HepG2 (cell line): ENCODE results near the gene MRPL50. TPM values are rescaled to one million over a fixed set of nuclear protein-coding genes. Genes with fewer than 3 reads are reported as not detected.

Experiments
- AGO2 ChIP-seq: fragments of 200-400 bp; formaldehyde crosslinking; optimal IDR thresholded peaks from 2 replicates; pipeline ENCODE3; 2017; ENCODE audit warnings: mild to moderate bottlenecking, low read depth, low read length, moderate library complexity
- ATF2 ChIP-seq: sonication (generic); formaldehyde crosslinking; IDR thresholded peaks from 2 replicates; pipeline ENCODE4 v1.4.0; 2020; ENCODE audit warnings: missing genetic modification reagents
- BRF2 ChIP-seq: sonication (generic); formaldehyde crosslinking; IDR thresholded peaks from 2 replicates; pipeline ENCODE4 v1.8.1; 2022; ENCODE audit warnings: mild to moderate bottlenecking, missing genetic modification reagents
- CENPX ChIP-seq: sonication (generic); formaldehyde crosslinking; IDR thresholded peaks from 2 replicates; pipeline ENCODE4 v1.9.0; 2021; ENCODE audit warnings: mild to moderate bottlenecking, missing genetic modification reagents, moderate library complexity
- DZIP1 ChIP-seq: sonication (generic); formaldehyde crosslinking; IDR thresholded peaks from 2 replicates; pipeline ENCODE4 v1.5.0; 2020; ENCODE audit warnings: mild to moderate bottlenecking, missing genetic modification reagents
- FOXJ3 ChIP-seq: sonication (generic); formaldehyde crosslinking; IDR thresholded peaks from 2 replicates; pipeline ENCODE4 v1.4.0; 2020; ENCODE audit warnings: missing genetic modification reagents, mild to moderate bottlenecking, borderline replicate concordance
- GABPA ChIP-seq, 2 experiments: IDR thresholded peaks; 2 replicates each; pipeline ENCODE4 v1.6.1; 2011 to 2016; ENCODE audit warnings: low read depth in 2 of 2, low read length in 1 of 2, missing biosample characterization in 1 of 2, missing genetic modification characterization in 1 of 2
- GABPB1 ChIP-seq: IDR thresholded peaks from 2 replicates; pipeline ENCODE4 v1.6.1; 2016; ENCODE audit warnings: mild to moderate bottlenecking, missing genetic modification reagents, moderate library complexity, missing compliant biosample characterization
- KAT8 ChIP-seq: IDR thresholded peaks from 2 replicates; pipeline ENCODE4 v1.6.1; 2016; ENCODE audit warnings: missing genetic modification reagents, missing compliant biosample characterization
- MTERF4 ChIP-seq: sonication (generic); formaldehyde crosslinking; IDR thresholded peaks from 2 replicates; pipeline ENCODE4 v1.8.0; 2023; ENCODE audit warnings: mild to moderate bottlenecking, missing genetic modification reagents
- NFIC ChIP-seq: IDR thresholded peaks from 2 replicates; pipeline ENCODE4 v1.6.1; 2012; ENCODE audit warnings: mild to moderate bottlenecking, low read length, inconsistent platforms
- PAWR ChIP-seq: sonication (generic); formaldehyde crosslinking; IDR thresholded peaks from 2 replicates; pipeline ENCODE4 v1.4.0; 2020; ENCODE audit warnings: missing genetic modification reagents, mild to moderate bottlenecking, borderline replicate concordance
- SOX6 ChIP-seq, 2 experiments: fragments of 450-650 bp in 1 of 2; sonication (generic) in 1 of 2; formaldehyde crosslinking in 1 of 2; IDR thresholded peaks; 2 replicates each; pipeline versions ENCODE4 v1.4.0 to v1.6.1; 2017 to 2020; ENCODE audit warnings: antibody characterized with exemption in 1 of 2, mild to moderate bottlenecking in 1 of 2, missing genetic modification reagents in 1 of 2
- ZFP62 ChIP-seq: sonication (generic); formaldehyde crosslinking; IDR thresholded peaks from 2 replicates; pipeline ENCODE4 v1.4.0; 2020; ENCODE audit warnings: missing genetic modification reagents
- ZNF687 ChIP-seq: sonication (generic); formaldehyde crosslinking; IDR thresholded peaks from 2 replicates; pipeline ENCODE4 v1.5.1; 2020; ENCODE audit warnings: mild to moderate bottlenecking, missing genetic modification reagents, moderate library complexity
- ZNF746 ChIP-seq: sonication (generic); formaldehyde crosslinking; IDR thresholded peaks from 2 replicates; pipeline ENCODE4 v1.8.0; 2022; ENCODE audit warnings: mild to moderate bottlenecking, missing genetic modification reagents
- ZNF879 ChIP-seq: sonication (generic); formaldehyde crosslinking; IDR thresholded peaks from 2 replicates; pipeline ENCODE4 v1.8.1; 2023; ENCODE audit warnings: missing genetic modification reagents
- polyA plus RNA-seq, 8 experiments: library from polyadenylated mRNA; depleted of rRNA in 3 of 8; stranded (reverse) in 7 of 8; unstranded in 1 of 8; fragments of >200 nt; fragmentation: Illumina TruSeq in 4 of 8; extraction: Trizol in 4 of 8; gene quantifications; 2 replicates each; pipeline versions ENCODE4 v1.2.1 to v1.2.3, GENCODE V29; 2011 to 2016; ENCODE audit warnings: low read depth in 4 of 8, missing spikeins in 1 of 8, mixed read lengths in 1 of 8; ENCODE audit not compliant: insufficient read depth in 1 of 8
- total RNA-seq, 5 experiments: library from RNA; depleted of rRNA; stranded (reverse); fragments of >200 nt; fragmentation: Illumina TruSeq; extraction: Trizol; gene quantifications; 2 replicates each; pipeline ENCODE4 v1.2.3, GENCODE V29; 2016; ENCODE audit warnings: low read depth in 1 of 5

Gene MRPL50
- total and polyA plus RNA-seq, 2 of the 13 experiments (the other 11 are each of a cell fraction or from before 2014, with no cell fraction given), result 37.1 to 70.0 TPM

GRCh38 chr9:101398068-101398929 lies at the start of gene MRPL50, which contains the start of gene ZNF189 (continued):
- peak; percentile 64 for TF ChIP-seq GABPA (IDR thresholded peaks at IDR 0.05; ENCODE audit: low read depth, low read length)
- TF ChIP-seq GABPA (CRISPR knock-in tag; IDR thresholded peaks at IDR 0.05; ENCODE audit: low read depth), result no peak
- no peak for TF ChIP-seq ZNF746 (CRISPR knock-in tag)
- TF ChIP-seq SOX6 (IDR thresholded peaks at IDR 0.05), result no peak
- peak; percentile 34 for TF ChIP-seq SOX6 (CRISPR knock-in tag; IDR thresholded peaks at IDR 0.05)
- TF ChIP-seq FOXJ3 (CRISPR knock-in tag), result peak; percentile 54; the same call in 1 of the 2 replicates
- TF ChIP-seq GABPB1 (CRISPR knock-in tag), result peak; percentile 95
- no peak for TF ChIP-seq NFIC
- no peak for TF ChIP-seq ZFP62 (CRISPR knock-in tag)
- peak; percentile 93 for TF ChIP-seq BRF2 (CRISPR knock-in tag)
- TF ChIP-seq ZNF879 (CRISPR knock-in tag), result peak; percentile 67; the same call in 1 of the 2 replicates
- no peak for TF ChIP-seq CENPX (CRISPR knock-in tag)
- TF ChIP-seq MTERF4 (CRISPR knock-in tag), result no peak; the same call in 1 of the 2 replicates
- no peak for TF ChIP-seq PAWR
- 0 out of 2 replicates have a peak, but pooled peaks have one; percentile 50 for TF ChIP-seq DZIP1
- peak; percentile 90 for TF ChIP-seq KAT8 (CRISPR knock-in tag)
- TF ChIP-seq ATF2 (CRISPR knock-in tag), result peak; percentile 88
- no peak for TF ChIP-seq AGO2
- TF ChIP-seq ZNF687 (CRISPR knock-in tag), result peak; percentile 94
